Smooth muscle cell (in vitro differentiated cells): ENCODE data around the gene SMIM35. TPM values are rescaled to one million over a fixed set of nuclear protein-coding genes. Genes with fewer than 3 reads are reported as not detected.

Experiments
- DNase-seq: peaks from one replicate; lab custom pipeline; 2025; ENCODE audit not compliant: unreplicated experiment; lab: John Stamatoyannopoulos, UW
- H2AFZ ChIP-seq: fragments of 200-600 bp; sonication (generic); 2 replicates; pipeline ENCODE4 v1.6.0; 2016; ENCODE audit warnings: antibody characterized with exemption, low read depth, mild to moderate bottlenecking
- H3F3A ChIP-seq: fragments of 200-600 bp; sonication (generic); 2 replicates; pipeline ENCODE4 v1.6.0; 2017; ENCODE audit warnings: antibody characterized with exemption, low read depth
- H3K27ac ChIP-seq: fragments of 200-600 bp; sonication (generic); 2 replicates; pipeline ENCODE4 v1.5.1; 2016; ENCODE audit warnings: low read depth, mild to moderate bottlenecking
- H3K27me3 ChIP-seq: fragments of 200-600 bp; sonication (generic); 2 replicates; pipeline ENCODE4 v1.6.1; 2016; ENCODE audit warnings: low read depth, mild to moderate bottlenecking
- H3K36me3 ChIP-seq: fragments of 200-600 bp; sonication (generic); 2 replicates; pipeline ENCODE4 v1.5.1; 2016; ENCODE audit warnings: low read depth
- H3K4me1 ChIP-seq: fragments of 200-600 bp; sonication (generic); 2 replicates; pipeline ENCODE4 v1.5.1; 2016; ENCODE audit warnings: low read depth
- H3K4me2 ChIP-seq: fragments of 200-600 bp; sonication (generic); 2 replicates; pipeline ENCODE4 v1.6.0; 2016; ENCODE audit warnings: mild to moderate bottlenecking
- H3K4me3 ChIP-seq: fragments of 200-600 bp; sonication (generic); 2 replicates; pipeline ENCODE4 v1.5.1; 2016; ENCODE audit warnings: mild to moderate bottlenecking
- H3K79me2 ChIP-seq: fragments of 200-600 bp; sonication (generic); 2 replicates; pipeline ENCODE4 v1.6.0; 2016; ENCODE audit warnings: low read depth, mild to moderate bottlenecking
- H3K9ac ChIP-seq: fragments of 200-600 bp; sonication (generic); 2 replicates; pipeline ENCODE4 v1.6.0; 2016; ENCODE audit warnings: low read depth
- H3K9me3 ChIP-seq: fragments of 200-600 bp; sonication (generic); replicated peaks from 2 replicates; pipeline ENCODE4 v1.5.1; 2016; ENCODE audit warnings: low read depth
- H4K20me1 ChIP-seq: fragments of 200-600 bp; sonication (generic); 2 replicates; pipeline ENCODE4 v1.6.0; 2016; ENCODE audit warnings: low read depth
- WGBS: methylation state at CpG from one replicate; pipeline ENCODE4 v1.1.7; 2016; ENCODE audit warnings: low lambda C conversion rate; 5-methylcytosine and 5-hydroxymethylcytosine counted together
- polyA plus RNA-seq: library from polyadenylated mRNA; unstranded; fragments of >200 nt; fragmentation: Nextera tagmentation; extraction: Ambion mirVana; gene quantifications from 2 replicates; pipeline ENCODE4 v1.2.1, GENCODE V29; 2016
- total RNA-seq: library from RNA; depleted of rRNA; stranded (reverse); fragments of >200 nt; gene quantifications from 2 replicates; pipeline ENCODE4 v1.2.3, GENCODE V29; 2014
- TF ChIP-seq, protein P1 (sequence below): fragments of 200-600 bp; sonication (generic); IDR thresholded peaks from 2 replicates; pipeline ENCODE4 v1.5.1; 2017; ENCODE audit warnings: borderline replicate concordance, mild to moderate bottlenecking, antibody characterized with exemption; ENCODE audit not compliant: insufficient read depth, poor library complexity, severe bottlenecking

SMIM35 gene
- total and polyA plus RNA-seq, 2 experiments from 2014 or later = not detected

DNA sequence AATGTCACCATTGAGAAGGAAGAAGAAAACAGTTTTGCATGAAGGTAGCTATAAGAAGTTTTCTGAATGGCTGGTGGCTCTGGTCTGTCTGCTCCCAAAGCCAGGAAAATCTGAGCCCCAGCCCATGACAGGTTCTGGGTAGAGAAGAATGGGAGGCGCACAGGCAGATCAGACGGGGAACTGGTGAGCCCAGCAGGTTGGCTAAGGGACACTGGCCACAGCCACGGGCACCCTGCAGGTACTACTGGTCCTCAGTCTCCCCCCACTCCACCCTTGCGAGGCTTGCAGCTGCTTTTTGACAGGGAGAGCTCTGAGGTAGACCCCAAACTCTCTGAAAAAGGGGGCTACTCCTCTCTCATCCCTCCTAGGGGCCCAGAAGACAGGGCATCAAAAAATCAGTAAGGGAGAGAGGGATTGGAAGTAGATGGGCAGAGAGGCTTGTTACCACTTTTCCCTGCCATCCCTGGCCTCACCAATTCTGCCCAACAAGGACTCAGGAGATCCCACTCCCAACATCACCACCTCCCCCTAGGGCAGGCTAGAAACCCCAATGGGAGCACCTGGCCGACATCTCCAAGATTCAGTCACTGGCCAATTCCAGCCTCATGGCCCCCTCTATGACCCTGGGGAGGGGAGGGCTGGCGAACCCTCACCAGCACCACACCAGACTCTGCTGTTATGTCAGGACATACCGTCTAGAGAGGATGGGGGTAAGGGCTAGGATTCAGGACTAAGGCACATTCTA, 48.5 kb upstream of the SMIM35 start:
- no peaks in the 10 kb centered on the region for H3K4me1 ChIP-seq
- no peaks in the 10 kb centered on the region for H4K20me1 ChIP-seq
- TF ChIP-seq, protein P1, sequence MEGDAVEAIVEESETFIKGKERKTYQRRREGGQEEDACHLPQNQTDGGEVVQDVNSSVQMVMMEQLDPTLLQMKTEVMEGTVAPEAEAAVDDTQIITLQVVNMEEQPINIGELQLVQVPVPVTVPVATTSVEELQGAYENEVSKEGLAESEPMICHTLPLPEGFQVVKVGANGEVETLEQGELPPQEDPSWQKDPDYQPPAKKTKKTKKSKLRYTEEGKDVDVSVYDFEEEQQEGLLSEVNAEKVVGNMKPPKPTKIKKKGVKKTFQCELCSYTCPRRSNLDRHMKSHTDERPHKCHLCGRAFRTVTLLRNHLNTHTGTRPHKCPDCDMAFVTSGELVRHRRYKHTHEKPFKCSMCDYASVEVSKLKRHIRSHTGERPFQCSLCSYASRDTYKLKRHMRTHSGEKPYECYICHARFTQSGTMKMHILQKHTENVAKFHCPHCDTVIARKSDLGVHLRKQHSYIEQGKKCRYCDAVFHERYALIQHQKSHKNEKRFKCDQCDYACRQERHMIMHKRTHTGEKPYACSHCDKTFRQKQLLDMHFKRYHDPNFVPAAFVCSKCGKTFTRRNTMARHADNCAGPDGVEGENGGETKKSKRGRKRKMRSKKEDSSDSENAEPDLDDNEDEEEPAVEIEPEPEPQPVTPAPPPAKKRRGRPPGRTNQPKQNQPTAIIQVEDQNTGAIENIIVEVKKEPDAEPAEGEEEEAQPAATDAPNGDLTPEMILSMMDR = no peak
- no peak overlapping the region for H2AFZ ChIP-seq
- H3K27me3 ChIP-seq = peaks cover 35% of the 10 kb centered on the region
- H3K79me2 ChIP-seq = no peaks in the 10 kb centered on the region
- H3K9me3 ChIP-seq = no peaks in the 10 kb centered on the region
- H3K27ac ChIP-seq = no peak overlapping the region
- no peak overlapping the region for H3K4me3 ChIP-seq
- no peaks in the 10 kb centered on the region for H3K36me3 ChIP-seq
- DNase-seq = no peak
- no peak overlapping the region for H3K4me2 ChIP-seq
- no peaks in the 10 kb centered on the region for H3F3A ChIP-seq
- H3K9ac ChIP-seq = no peak overlapping the region
- 75% methylated on average over 7 of the region's 7 CpGs for WGBS

GRCh38 chr11:118133816-118134215, 47.1 kb upstream of the SMIM35 start:
- no peaks in the 10 kb centered on the region for H3F3A ChIP-seq
- DNase-seq = no peak
- H3K9me3 ChIP-seq = no peaks in the 10 kb centered on the region
- no peak overlapping the region for H3K27ac ChIP-seq
- TF ChIP-seq, protein P1 = no peak
- no peak overlapping the region for H3K4me3 ChIP-seq
- no peaks in the 10 kb centered on the region for H3K4me1 ChIP-seq
- H4K20me1 ChIP-seq = no peaks in the 10 kb centered on the region
- WGBS = 83% methylated on average over 10 of the region's 10 CpGs
- no peaks in the 10 kb centered on the region for H3K36me3 ChIP-seq
- no peak overlapping the region for H3K4me2 ChIP-seq
- no peak overlapping the region for H2AFZ ChIP-seq
- H3K27me3 ChIP-seq = peaks cover 29% of the 10 kb centered on the region
- H3K79me2 ChIP-seq = no peaks in the 10 kb centered on the region
- no peak overlapping the region for H3K9ac ChIP-seq

DNA sequence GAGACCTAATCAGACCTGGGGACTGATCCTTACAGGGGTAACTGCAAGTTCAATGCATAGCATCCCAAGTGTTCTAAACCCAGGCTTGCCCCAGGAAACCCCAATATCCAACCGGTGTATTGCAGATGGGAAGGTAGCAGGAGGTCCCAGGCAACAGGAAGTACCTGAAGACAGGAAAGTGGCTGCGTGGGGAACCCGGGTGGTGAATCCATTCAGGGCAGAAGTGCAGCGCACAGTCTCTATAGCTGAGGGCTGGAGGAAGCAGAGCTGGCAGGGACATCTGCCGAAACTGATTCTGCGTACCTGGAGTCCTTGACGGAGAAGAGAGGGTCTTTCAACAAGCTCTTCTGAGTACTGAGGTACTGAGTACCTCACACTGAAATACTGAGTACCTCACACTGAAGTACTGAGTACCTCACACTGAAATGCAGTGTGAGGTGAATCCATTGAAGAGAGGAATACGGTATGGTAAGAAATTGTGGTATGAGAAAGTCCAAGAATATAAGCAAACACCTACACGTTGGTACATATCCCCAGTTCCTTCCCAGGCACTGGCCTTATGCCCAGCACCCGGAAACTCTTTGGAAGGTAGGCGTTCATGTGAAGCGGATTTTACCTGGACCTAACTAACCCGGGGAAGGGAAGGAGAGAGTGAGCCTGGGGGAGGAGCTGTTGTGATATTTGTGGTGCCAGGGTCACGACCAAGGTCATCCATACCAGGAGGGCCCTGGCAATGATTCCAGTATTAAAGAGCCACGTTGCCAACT, 45.8 kb upstream of the SMIM35 start:
- TF ChIP-seq, protein P1 = no peak
- Histone ChIP-seq H3K9ac (no peak overlapping the region), H3K27ac (no peak overlapping the region), H3K79me2 (no peaks in the 10 kb centered on the region), H4K20me1 (no peaks in the 10 kb centered on the region), H3K27me3 (peaks cover 25% of the 10 kb centered on the region), H3K36me3 (no peaks in the 10 kb centered on the region), H3K4me1 (no peaks in the 10 kb centered on the region), H3K9me3 (no peaks in the 10 kb centered on the region), H3K4me2 (no peak overlapping the region), H2AFZ (no peak overlapping the region), H3K4me3 (no peak overlapping the region), H3F3A (no peaks in the 10 kb centered on the region)
- DNase-seq = no peak
- WGBS = 87% methylated on average over 15 of the region's 15 CpGs
